ENCODE measurements around the gene NRG3.

The NRG3 gene

DNA sequence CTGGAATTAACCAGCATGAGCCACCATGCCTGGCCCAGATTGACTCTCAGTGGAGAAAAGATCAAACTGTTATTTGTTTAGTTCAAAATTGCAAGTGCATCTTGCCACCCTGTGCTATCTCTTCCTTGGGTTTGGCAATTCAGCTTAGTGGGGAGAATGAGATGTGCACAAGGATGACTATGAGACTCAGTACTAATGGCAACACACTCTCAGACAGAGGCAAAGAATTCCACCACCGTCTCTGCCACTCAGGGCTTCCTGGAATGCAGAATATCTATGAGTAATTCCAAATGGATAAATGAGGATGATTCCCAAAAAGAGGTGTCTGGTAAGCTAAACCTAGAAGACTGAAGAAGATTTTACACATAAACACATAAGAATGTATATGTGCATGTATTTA is 525.8 kb downstream of the NRG3 start:
- no peak for DNase-seq

DNA sequence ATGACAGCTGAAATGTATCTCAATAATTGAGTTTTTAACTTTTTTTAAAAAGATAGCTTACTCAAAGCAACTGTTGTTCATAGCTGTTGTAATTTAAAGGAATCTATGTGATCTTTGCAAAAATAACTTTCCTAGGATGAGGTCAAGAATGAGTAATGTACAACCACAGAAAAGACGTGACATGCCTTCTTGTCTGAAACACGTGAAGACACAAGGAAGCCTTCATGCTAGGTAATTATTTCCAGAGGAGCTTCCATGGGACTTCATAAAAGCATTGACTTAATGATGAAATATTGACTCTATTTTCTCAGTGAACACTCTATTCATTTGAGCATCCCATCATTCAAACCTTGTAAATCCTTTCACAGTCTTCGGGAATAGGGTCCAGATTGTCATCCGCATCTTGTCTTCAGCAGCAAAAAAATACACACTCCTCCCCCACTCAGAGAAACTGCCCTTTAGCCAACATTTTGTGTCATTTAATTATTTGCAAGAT is 528.0 kb downstream of the NRG3 start:
- no peak for DNase-seq

DNA sequence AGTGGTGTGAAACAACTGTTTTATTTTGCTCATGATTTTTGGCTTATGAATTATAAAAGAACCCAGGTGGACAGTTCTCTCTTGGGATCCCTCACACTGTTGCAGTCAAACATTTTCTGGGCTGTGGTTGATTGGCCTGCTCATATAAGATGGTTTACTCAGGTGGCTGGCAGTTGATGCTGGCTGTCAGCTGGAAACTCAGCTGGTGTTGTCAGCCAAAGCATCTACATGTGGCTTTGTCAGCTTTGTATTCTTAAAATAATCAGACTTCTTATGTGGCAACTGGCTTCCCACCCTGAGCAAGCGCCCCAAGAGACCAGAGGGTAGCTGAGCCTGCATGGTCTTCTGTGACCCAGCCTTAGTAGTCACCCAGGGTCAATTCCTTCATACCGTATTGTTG is 534.7 kb downstream of the NRG3 start:
- DNase-seq: no peak

DNA sequence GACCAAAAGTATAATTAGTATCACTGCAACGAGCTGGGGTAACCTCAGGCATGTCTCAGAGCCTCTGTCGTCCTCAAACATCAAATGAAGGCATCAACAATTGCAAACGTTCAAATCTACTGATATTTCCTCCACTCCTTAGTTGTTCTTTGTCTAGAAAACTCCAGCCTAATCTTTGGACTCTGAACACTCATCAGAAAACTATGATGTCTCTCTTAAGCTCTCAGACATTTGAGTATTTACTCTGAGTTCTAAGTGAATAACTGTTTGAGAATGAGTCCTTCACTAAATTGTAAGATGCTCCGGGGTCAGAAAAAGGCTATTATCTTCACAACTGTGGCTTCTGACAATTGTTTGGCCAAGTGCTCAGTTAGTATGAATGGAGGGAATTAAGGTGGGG is 536.4 kb downstream of the NRG3 start:
- no peak for DNase-seq

DNA sequence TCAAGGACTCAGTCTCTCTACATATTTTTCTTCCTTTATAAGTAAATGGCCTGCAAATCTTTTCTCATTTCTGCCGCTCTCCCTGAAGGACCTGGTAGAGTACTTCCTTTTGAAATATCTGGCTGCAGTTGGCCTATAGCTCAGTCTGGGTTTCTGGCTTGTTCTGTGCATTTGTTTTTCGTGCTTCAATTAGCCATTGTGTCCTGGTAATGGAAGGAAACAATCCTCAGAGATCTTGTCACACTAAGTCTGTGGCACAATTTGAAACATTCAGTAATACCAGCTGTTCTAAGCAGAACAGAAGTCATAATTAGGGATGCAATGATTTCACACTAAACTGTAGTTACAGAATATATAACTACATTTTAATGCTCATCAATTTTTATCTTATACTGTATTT is 545.0 kb downstream of the NRG3 start:
- no peak for DNase-seq

DNA sequence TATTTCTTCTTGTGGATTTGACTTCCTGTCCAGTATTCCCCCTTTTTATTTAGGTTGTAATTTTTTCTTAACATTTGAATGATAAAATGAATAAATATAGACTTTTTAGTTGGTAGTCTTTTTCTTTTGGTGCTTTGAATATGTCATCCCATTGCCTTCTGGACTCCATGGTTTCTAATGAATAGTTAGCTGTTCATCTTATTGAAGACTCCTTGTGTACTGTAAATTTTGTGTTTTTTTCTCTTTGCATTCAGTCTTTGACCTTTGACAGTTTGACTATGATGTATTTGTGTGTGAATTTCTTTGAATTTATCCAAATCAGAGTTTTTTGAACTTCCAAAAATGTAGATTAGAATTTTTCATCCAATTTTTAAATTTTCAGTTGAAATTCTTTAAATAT is 554.3 kb downstream of the NRG3 start:
- no peak for DNase-seq

DNA sequence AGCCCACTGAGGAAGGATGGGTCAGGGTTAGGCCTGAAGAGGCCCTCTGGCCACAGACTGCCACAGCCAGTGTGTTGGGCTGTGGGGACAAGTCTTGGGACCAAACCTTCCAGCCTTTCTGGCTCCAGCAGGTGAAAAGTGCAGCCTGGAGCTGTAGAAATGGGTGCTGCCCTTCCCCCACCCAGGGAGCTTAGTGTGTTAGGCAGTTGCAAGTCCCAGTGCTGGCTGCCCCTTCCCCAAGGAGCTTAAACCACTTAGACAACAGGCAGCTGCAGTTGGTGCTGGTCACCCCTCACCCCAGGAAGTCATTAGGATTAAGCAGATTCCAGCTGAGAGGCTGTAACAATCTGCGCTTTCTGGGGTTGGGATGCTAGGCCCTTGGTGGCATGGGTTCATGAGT is 563.3 kb downstream of the NRG3 start:
- DNase-seq: no peak

DNA sequence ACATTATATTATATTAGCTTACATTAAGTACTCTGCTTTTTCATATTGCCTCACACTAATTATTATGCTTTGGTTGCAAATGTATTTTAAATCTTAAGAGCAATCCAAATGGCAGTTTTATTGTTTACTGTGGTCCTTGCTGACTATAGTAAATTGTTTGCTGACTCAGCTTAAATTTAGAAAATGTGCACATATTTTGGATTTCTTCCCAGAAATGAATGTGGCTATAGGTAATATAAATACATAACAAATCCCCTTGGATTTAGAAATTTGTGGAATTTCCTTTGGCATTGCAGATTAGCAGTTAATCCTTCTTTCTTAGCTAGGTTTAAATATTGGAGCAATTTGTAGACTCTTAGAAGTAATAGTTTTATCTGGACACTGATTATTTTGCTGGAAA is 565.8 kb downstream of the NRG3 start:
- DNase-seq: no peak

DNA sequence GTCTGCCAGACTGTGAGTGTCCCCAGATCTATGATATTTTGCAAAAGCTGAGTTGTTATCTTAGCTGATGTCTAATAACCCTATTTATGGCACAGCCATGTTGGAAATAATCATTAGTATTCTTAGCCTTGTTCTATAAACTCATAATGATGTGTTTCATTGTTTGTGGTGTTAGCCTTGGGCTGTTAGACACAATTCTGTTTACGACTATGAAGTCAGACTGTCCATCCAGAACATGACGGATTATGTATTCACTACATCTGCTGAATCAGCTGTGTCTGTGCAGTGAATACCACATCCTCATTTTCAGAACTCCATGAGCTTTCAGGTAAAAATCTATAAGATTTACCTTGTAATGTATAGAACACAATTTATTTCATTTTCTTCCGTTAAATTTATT is 577.1 kb downstream of the NRG3 start:
- DNase-seq: no peak

DNA sequence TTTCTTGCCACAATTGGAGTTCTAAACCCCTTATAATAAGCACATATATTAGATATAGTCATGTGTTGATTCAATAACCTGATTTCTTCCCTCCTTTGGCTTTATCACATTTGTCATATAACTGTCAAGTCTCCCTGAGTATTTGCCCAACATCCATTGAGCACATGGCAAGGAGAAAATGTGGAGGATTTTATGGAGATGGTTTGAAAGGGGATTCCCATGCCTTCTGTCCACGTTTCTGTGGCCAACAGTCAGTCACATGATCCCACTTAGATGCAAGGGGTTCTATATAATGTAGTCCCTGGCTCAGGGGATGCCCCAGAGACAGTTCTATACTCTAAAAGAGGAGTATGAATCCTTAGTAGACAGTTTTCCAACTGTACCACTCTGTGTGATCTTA is 577.7 kb downstream of the NRG3 start:
- DNase-seq: no peak

DNA sequence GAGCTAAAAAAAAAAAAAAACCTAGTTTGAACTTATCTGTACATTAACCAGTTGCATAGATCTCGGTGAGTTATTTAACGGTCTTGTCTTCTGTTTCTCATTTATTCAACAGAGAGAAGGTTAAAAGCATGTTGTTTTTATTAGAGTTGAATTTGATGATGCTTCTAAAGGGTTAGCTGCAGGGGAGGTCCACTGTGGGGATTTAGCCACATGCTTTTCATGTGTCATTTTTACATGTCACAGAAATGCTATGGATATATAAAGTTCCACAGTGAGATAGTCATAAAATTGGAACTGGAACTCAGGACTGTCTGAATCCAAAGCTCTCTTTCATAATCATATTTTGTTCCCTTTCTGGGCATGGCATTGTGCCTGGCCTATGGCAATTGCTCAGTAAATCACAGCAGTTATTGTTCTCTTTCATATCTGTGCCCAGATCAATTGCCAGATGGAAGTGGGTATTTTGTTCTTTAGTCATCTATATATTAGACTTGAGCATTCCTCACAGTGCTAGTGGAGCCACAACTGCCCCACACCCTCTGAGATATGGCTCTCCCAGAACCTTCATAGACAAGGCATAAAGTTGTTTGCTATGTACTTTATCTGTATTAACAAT is 578.8 kb downstream of the NRG3 start:
- no peak for DNase-seq

DNA sequence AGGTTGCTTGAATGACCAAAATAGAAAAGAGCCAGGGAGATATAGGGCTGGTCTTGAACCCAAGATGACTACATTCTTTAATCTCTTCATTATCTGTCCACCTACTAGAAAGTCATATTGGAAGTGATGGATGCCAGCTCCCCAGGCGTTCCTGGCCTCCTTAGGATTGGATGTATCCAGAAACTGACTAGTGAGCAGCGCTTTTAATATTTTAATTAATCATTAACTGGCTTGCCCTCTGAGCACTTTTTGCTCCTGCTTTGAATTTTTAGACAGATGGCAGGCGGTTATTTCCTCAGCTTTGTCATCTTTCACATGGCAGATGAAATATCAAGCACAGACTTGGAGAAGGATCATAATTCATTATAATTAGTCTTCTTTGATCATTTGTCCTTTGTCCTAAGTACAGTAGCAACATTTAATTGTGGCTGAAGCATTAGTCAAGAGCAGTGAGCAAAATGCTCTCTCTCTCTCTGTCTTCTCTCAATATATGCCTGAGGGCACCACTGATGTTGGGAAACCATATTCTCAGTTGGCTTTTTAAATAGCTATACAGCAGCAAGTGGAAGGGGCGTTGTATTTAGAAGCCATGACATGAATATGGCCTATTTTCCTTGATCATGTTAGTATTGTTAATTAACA is 588.0 kb downstream of the NRG3 start:
- peak; percentile 10 for DNase-seq

DNA sequence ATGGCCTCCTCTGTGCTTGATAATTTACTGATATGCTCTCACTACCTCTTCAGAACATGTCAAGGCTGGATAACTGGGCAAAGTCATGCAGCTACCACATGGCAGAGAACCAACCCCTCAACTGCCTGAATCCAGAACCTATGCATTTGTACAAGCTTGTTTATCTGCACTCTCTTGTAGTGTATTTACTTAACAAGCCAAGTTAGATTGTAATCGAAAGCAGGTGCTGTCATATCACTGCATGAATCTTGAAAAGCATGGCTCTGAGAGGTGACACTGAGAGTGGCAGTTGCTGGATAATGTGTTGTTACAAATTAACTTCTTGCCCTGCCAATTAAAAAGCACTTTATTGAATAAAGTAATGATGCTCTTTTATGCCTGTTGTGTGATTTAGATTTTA is 588.6 kb downstream of the NRG3 start:
- DNase-seq: no peak

DNA sequence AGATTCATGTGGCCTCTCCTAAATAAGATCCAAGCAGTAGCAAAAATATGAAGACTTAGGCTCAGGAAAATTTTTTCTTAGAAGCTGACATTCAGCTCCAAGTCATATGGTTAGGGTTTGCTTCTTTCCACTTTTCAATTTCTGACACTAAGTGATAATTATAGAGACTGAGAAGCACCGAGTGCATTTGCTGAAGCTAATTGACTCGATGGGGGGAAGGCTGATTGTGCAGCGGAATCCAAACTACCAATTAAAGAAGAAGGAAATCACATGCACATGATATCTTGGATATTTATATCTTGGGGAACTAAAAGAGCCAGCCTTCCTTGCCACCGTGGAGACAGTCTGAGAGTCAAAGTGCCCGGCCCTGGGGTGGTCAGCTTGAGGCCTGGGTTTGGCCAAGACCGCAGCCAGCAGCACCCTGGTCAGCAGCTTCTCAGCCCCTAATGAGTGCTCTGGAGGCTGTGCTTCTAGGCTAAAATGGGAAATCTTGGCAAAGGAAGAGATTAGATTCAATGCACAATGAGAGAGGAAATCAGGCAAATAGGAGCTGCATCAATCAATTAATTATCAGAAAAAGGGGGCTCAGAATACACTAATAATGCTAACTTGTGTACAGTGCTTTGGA is 589.3 kb downstream of the NRG3 start:
- DNase-seq: no peak

DNA sequence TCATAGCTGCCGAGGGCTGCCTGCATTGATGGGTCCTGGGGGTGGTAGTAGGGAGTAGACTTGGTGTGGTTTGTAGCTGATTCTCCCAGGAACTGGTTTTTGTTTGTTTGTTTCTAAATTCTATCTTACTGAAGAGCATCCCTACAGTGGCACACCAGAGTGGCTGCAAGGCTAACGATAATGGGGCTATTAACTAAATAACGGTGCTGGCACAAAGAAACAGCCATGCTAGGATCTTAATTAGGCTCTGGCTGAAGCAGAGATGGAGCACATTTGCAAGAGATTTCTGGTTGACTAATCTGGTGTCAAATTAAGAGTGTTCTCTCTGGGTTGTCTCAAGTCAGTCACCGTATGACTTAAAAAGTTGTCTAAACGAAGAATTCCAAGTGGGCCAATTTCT is 590.0 kb downstream of the NRG3 start:
- no peak for DNase-seq

DNA sequence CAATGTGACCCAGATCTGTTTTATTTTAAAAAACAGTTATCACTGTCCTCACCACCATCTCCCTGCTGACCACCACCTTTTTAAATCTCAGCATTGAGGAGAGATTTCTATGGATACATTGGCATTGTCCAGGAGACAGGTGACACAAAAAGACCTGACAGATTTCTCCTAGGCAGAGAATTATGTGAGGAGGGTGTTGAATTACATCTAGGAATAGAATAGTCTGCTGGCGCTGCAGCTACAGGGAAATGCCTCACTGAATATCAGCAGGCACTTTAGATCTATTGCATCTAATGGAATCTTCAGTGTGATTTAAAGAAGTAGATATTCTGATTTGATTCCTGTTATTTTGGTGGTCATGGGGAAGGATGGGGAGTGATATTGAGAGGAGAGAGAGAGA is 593.5 kb downstream of the NRG3 start:
- peak; percentile 26 for DNase-seq

DNA sequence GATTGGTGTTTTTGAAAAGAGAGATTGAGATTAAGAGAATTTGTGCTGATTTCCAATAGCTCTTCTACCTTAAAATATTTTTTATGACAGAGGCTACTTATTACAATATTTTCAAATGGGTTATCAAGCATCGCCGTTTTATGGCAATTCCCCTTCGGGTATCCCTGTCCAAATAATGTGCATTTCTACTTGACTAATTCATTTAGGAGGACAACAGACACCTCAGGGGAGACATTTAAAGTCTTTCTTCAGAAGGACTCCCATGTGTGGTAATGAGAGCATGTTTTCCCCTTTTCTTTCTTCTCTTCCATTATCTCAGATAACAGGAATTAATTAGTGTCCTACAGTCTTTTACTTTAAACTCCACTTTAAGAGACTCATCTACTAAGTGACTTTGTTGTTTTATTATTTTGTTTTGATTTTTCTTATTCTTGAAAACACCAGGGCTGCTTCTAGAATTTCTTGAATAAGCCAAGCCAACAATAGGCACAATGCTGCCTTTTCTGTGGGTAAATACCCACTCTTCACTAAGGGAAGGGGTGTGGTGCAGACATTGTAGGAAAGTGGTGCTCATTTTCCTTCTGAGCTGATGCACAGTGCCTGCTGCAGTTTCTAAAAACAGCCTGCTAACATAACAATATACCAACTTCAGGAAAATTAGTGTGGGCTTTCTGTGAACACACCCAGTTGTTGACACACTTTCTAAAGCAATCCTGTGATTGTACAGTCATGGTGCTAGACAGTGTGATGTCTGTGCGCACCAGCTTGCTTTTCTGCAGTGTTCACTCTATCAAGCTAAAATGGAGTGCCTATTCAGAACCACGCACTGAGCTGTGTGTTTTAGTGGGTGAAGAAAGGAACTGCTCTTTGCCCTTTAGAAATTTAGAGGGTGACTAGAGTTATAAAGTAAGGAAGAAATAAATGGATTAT is 597.7 kb downstream of the NRG3 start:
- DNase-seq: no peak

DNA sequence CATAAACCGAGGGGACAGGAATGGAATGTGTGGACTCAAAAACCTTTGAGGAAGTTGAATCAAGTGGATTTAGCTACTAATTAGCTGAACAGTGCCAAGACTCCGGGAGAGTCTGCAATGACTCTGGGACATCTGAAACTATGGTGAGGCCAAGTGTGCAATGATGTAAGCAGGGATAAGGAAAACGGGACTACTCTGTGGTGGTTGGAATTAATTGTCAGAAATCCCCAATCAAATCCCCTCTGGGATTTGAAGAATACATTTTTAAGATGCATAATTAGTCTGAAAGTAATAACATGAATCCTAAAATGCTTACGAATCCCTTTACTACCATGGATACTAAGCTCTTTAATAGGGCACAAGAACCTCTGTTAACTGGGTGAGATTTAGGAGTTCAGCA is 602.8 kb downstream of the NRG3 start:
- DNase-seq: no peak

DNA sequence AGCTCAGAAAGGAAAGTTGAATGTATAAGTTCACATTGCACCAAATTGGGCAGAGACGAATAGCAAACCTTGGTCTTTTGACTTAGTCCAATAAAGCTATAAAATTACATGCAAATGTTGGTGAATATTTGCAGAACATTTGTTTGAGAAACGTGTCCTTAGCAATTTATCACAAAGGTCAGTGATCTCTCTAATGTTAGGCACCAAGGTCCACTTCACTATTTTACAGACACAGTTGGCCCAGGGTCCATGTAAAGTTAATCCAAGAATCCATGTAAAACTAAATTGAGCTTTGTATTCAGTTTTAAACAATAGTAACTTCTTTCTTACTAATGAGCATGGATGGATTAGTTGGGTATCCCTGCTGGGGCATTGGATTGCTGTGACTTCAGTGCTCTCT is 617.7 kb downstream of the NRG3 start:
- DNase-seq: no peak

DNA sequence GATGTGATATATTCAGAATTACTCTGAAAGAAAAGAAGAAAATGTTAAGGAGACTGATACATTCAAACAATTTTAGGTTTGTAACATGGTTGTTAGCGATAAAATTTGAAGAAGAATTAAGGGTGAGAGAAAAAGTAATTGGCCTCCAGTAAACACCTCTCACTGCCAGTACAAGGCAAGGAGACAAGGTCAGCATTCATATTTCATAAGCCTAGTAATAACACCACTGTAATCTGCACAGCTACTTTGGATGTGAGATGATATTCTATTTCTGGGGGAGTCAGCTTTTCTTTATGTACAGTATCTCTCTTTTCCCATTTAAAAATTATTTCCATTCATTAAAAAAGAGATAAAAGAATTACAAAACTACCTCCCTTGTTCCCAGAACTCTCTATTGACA is 621.1 kb downstream of the NRG3 start:
- no peak for DNase-seq

DNA sequence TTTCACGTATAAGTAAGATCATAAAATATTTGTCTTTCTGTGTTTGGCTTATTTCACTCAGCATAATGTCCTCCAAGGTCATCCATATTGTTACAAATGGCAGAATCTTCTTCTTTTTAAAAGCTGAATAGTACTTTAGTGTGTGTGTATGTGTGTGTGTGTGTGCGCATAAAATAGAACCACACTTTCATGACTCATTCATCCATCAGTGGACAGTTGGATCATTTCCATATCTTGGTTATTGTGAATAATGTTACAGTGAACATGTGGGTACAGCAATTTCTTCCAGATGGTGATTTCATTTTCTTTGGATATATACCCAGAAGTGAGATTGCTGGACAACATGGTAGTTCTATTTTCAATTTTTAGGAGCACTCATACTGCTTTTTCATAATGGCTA is 622.4 kb downstream of the NRG3 start:
- no peak for DNase-seq

DNA sequence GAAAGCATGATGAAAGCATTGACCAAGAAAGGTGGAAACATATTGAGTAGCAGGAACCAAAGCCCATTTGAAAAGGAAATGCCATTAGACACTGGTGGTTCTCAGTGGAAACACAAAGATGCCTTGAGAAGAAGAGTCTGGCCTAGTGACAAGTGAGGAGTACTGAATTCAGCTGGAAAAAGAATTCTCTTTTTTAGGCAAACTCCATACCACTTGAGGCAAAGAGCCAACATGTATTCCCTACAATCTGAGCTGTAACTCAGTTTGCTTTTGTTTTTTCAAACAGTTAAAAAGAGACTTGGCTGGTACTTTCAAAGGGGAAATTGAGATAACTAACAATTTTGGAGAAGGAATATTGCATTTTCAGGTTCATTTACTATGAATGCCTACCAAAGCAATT is 624.0 kb downstream of the NRG3 start:
- no peak for DNase-seq

DNA sequence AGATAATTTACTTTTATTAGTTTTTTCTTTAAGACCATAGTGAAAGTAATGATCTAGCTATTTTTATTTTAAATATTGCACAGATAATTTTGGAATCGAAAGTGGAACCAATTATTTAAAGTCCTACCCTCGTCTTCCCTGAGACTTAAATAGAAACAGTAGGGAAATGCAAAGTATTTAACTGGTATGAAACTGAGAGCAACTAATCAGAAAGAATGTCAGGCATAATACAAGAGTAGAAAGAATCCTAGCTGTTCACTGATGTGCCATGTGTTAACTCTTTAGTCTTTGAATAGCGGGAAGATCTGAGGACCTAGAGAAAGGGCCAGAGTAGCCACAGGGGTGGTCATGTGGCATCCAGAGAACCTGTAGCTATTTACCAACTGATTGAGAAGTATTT is 630.0 kb downstream of the NRG3 start:
- DNase-seq: no peak
